Kidney (tissue), 14 donors: ENCODE data around the gene RNU6-7. TPM values are rescaled to one million over a fixed set of nuclear protein-coding genes. Genes with fewer than 3 reads are reported as not detected.

Experiments
- DNase-seq, 5 donors: peaks; one replicate each; pipeline ENCODE4 v3.0.0-alpha.2; 2013 to 2020
- FAIRE-seq: peaks from 2 replicates; lab custom pipeline; 2012; peaks lifted over from hg19 to GRCh38; lab: Jason Lieb, UNC
- H3K27ac ChIP-seq, 2 donors: one replicate each; pipeline ENCODE4 v1.7.0; 2013; ENCODE audit warnings: low read depth in 2 of 2, low read length in 2 of 2, inconsistent platforms in 1 of 2
- H3K27me3 ChIP-seq: one replicate; pipeline ENCODE4 v1.7.1; 2013; ENCODE audit warnings: low read length, inconsistent platforms; ENCODE audit not compliant: control insufficient read depth, insufficient read depth
- H3K36me3 ChIP-seq, 3 donors: one replicate each; pipeline versions ENCODE4 v1.7.0 to v1.7.1; 2013; ENCODE audit warnings: low read length in 3 of 3, control low read depth in 1 of 3, inconsistent platforms in 1 of 3; ENCODE audit not compliant: insufficient read depth in 3 of 3, control insufficient read depth in 2 of 3
- H3K4me1 ChIP-seq, 3 donors: one replicate each; pipeline versions ENCODE4 v1.7.0 to v1.7.1; 2013; ENCODE audit warnings: low read length in 3 of 3, inconsistent platforms in 1 of 3, low read depth in 1 of 3; ENCODE audit not compliant: control insufficient read depth in 2 of 3, insufficient read depth in 2 of 3
- H3K4me3 ChIP-seq, 3 donors: one replicate each; pipeline versions ENCODE4 v1.7.0 to v1.8.1; 2013; ENCODE audit warnings: low read length in 3 of 3, control low read depth in 1 of 3, inconsistent platforms in 1 of 3
- H3K9ac ChIP-seq, 3 donors: one replicate each; pipeline versions ENCODE4 v1.7.0 to v1.7.1; 2013; ENCODE audit warnings: low read length in 3 of 3, control low read depth in 1 of 3, inconsistent platforms in 1 of 3
- H3K9me3 ChIP-seq, 3 donors: one replicate each; pipeline versions ENCODE4 v1.7.0 to v1.7.1; 2013; ENCODE audit warnings: low read length in 3 of 3, control low read depth in 1 of 3, inconsistent platforms in 1 of 3; ENCODE audit not compliant: control insufficient read depth in 2 of 3, insufficient read depth in 1 of 3
- intact Hi-C: fragments of 100-400 bp; cut with DNase I; formaldehyde crosslinking; loops from one replicate; pipeline ENCODE4 v1.11.1; 2022
- polyA plus RNA-seq: library from polyadenylated mRNA; stranded (reverse); fragments of 350-450 nt; fragmentation: Illumina TruSeq; extraction: RNeasy Lipid Tissue Mini Kit (QIAGEN cat#74804); gene quantifications from one replicate; pipeline ENCODE4 v1.2.3, GENCODE V29; 2014; ENCODE audit warnings: low read depth, low replicate concordance; ENCODE audit not compliant: insufficient read depth
- total RNA-seq: library from RNA; stranded (reverse); fragmentation: NEBNext Ultra II Directional; extraction: Animal tissue kit (Norgen Biotek cat#: 25700); gene quantifications from one replicate; pipeline ENCODE4 v1.2.1, GENCODE V29; 2021
- TF ChIP-seq, protein P1 (sequence below): IDR thresholded peaks from 3 replicates; pipeline ENCODE4 v1.5.1; 2012; ENCODE audit warnings: mild to moderate bottlenecking, moderate library complexity, borderline replicate concordance; ENCODE audit not compliant: insufficient read depth; ENCODE audit errors: extremely low read depth
- donor health status: control.
- donor health status: control.
- donor health status: control.
- donor health status: control.
- donor health status: control.
- donor health status: DM: yes; HTN: yes; CAD: no.
- donor health status: Normal renal cell carcinoma (clear cell type).

The RNU6-7 gene
- total and polyA plus RNA-seq, 2 donors from 2014 or later: not detected

DNA sequence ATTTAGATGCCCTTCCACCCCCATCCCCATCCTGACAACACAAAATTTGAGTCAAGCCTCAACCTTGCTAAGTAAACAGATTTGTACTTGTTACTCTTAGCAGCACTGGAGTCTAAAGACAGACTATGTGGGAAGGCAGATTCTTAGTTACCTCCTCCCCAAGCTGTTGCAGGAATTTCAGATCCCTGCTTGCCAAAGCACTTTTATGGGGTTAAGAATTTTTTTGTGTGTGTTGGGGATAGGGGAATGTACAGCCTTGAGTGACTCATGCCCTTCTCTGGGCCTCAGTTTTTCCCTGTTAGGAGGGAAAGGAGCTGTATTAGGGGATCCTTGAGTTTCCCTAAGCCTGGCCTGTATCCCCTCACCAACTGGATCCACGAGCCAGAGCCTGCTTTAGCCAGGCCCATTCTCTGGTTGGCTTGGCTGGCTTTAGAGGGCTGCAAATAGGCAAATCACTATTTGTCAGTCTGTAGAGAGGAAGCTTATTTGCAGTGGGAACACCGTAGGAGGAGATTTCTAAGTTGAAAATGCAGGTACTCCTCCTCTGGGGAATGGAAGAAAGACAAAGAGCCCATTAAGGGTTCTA lies 28.9 kb downstream of the RNU6-7 start:
- no peak overlapping the region for H3K4me3 ChIP-seq
- H3K27ac ChIP-seq: no peak overlapping the region
- TF ChIP-seq, protein P1, sequence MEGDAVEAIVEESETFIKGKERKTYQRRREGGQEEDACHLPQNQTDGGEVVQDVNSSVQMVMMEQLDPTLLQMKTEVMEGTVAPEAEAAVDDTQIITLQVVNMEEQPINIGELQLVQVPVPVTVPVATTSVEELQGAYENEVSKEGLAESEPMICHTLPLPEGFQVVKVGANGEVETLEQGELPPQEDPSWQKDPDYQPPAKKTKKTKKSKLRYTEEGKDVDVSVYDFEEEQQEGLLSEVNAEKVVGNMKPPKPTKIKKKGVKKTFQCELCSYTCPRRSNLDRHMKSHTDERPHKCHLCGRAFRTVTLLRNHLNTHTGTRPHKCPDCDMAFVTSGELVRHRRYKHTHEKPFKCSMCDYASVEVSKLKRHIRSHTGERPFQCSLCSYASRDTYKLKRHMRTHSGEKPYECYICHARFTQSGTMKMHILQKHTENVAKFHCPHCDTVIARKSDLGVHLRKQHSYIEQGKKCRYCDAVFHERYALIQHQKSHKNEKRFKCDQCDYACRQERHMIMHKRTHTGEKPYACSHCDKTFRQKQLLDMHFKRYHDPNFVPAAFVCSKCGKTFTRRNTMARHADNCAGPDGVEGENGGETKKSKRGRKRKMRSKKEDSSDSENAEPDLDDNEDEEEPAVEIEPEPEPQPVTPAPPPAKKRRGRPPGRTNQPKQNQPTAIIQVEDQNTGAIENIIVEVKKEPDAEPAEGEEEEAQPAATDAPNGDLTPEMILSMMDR: no peak
- H3K27me3 ChIP-seq: no peaks in the 10 kb centered on the region
- H3K9me3 ChIP-seq: no peaks in the 10 kb centered on the region
- DNase-seq (peak in 1 of 5 donors; percentile 32), FAIRE-seq (no peak)
- H3K36me3 ChIP-seq: no peaks in the 10 kb centered on the region
- H3K9ac ChIP-seq: no peak overlapping the region
- peaks cover 0 to 4% (median 0%) of the 10 kb centered on the region in 3 donors for H3K4me1 ChIP-seq
- intact Hi-C loops: no loop called here

- intact Hi-C loops: no loop called here
- TF ChIP-seq, protein P1: no peak
- no peaks in the 10 kb centered on the region for H3K9me3 ChIP-seq
- H3K36me3 ChIP-seq: no peaks in the 10 kb centered on the region
- H3K4me3 ChIP-seq: no peak overlapping the region
- no peak for FAIRE-seq
- H3K27me3 ChIP-seq: no peaks in the 10 kb centered on the region
- H3K27ac ChIP-seq: no peak overlapping the region
- H3K4me1 ChIP-seq: peaks cover 0 to 4% (median 0%) of the 10 kb centered on the region in 3 donors
- no peak for DNase-seq
- no peak overlapping the region for H3K9ac ChIP-seq
Observed at GRCh38 chr14:32232481-32232880, 30.6 kb downstream of the RNU6-7 start.

- no peak for DNase-seq
- no peaks in the 10 kb centered on the region for H3K9me3 ChIP-seq
- TF ChIP-seq, protein P1: no peak
- no peak for FAIRE-seq
- intact Hi-C loops: no loop called here
- no peaks in the 10 kb centered on the region for H3K36me3 ChIP-seq
- H3K4me3 ChIP-seq: no peak overlapping the region
- no peak overlapping the region for H3K27ac ChIP-seq
- H3K9ac ChIP-seq: no peak overlapping the region
- peaks cover 0 to 4% (median 0%) of the 10 kb centered on the region in 3 donors for H3K4me1 ChIP-seq
- H3K27me3 ChIP-seq: no peaks in the 10 kb centered on the region
Observed at GRCh38 chr14:32233260-32233659, 31.4 kb downstream of the RNU6-7 start.

DNA sequence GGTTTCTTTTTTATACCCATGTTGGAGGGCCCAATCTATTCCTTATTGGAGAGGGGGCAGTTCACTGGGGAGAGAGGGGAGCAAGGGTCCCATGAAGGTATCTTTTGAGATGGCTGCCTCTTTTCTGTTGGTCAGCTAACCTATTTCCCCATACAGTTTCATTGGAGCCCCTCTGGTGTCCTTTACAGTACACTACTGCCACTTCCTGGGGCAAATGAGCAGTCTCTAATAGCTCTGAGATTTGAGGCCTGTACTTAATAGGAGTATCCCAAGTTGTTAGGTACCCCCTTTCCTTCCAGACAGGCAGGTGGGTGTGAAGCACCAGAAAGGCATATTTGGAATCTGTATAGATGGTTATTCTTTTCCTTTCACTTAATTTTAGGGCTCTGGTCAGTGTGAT lies 42.6 kb downstream of the RNU6-7 start:
- TF ChIP-seq, protein P1: no peak
- no peak overlapping the region for H3K4me3 ChIP-seq
- H3K27me3 ChIP-seq: no peaks in the 10 kb centered on the region
- intact Hi-C loops: no loop called here
- no peak for FAIRE-seq
- no peaks in the 10 kb centered on the region for H3K4me1 ChIP-seq
- no peaks in the 10 kb centered on the region for H3K36me3 ChIP-seq
- DNase-seq: no peak
- H3K9me3 ChIP-seq: no peaks in the 10 kb centered on the region
- no peak overlapping the region for H3K27ac ChIP-seq
- no peak overlapping the region for H3K9ac ChIP-seq
